ENCODE data around the gene DPEP3.

- no peak for TF ChIP-seq CTCF (IDR thresholded peaks at IDR 0.05)
- no peak for TF ChIP-seq POLR2AphosphoS5 (IDR thresholded peaks at IDR 0.05)
Measured at GRCh38 chr16:67988675-67989074, 8.4 kb upstream of the DPEP3 start.

All from esophagus muscularis mucosa (tissue), 3 donors.